ENCODE results near the gene PLAAT5.

Gene PLAAT5

DNA sequence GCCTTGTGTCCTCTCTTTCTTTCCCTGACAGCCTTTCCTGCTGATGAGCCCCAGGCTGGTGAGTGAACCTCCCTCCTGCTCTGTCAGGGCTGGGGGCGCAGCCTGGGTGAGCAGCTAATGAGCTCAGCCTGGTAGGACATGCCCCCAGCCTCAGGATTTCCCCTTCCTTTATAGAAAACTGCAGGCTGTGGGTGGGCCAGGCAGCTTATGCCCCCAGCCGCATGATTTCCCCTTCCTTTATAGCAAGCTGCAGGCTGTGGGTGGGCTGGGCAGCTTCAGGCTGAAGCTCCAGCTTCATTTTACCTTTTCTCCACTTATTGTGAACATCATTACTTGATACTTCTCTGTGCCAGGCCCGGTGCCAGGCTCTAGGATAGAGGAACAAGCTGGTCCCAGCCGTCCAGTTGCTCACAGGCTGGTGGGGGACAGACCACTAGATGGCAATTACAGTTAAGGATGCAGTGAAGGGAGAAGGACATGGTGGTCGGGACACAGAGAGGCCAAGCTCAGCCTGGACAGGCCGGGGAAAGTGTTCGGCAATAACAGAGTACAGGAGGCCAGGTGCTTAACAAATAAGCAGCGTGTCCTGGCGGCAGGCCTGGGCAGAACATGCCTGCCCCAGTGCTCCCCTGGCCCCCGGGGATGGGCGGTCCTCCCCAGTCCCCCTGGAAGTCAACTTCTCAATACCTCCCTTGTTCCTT, 20.2 kb upstream of the PLAAT5 start:
- no peak for DNase-seq

DNA sequence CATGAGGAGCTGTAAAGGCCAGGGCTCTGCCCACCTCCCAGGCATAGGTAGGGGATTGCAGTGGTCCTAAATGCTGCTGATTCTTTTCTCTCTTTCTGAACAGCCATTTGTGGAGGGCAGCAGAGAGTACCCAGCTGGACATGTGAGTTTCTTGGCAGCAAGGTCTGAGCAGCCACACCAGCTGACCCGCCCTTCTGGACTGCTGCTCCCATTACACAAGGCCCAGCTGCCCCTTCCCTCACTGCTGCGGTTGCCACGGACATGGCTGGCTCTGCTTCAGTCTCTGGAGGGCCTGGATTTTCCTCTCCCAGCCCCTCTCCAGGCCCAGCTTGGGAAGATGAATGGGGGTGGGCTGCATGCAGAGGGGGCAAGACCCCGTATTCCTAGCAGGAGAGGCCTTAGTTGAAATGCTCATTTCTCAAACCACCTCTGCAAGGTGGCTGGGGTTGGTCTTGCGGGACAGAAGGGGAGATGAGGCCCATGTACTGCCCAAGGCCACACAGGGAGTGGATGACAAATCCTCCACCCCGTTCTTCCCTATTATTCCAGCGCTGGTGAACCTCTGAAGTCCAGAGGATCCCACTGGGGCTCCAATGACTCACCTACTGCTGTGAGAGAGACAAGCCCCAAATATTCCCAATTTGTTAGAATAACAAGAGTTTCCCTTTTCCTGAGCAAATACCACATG, 19.5 kb upstream of the PLAAT5 start:
- DNase-seq: no peak

DNA sequence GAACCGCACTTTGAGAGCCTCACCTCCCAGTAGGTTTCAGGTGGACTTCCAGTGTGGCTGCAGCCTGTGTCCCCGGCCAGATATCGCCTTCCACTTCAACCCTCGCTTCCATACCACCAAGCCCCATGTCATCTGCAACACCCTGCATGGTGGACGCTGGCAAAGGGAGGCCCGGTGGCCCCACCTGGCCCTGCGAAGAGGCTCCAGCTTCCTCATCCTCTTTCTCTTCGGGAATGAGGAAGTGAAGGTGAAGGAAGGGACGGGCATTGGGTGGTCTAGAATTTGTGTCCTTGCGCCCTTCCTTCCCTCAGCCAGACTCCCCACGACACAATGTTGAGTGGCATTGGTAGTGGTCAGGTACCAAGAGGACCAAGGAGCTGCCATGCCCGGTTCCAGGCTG, 17.8 kb upstream of the PLAAT5 start:
- DNase-seq: no peak

DNA sequence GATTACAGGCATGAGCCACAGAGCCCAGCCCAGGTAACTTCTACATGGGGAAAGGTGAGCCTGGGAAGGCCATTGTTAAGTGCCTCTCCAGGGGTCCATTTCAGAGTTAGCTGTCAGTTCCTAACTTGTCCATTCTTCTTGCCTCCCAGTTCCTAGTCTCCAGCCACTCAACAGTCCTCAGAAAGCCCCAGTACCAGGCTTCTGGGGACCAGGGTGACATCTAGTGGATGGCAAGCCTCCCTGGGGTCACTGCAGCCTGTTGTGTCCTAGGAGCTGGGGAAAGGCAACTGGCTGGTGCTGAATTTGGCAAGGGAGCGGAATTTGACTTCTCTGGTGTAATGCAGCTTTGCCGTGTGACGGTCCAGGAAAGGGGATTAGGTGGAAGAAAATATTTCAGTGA, 17.0 kb upstream of the PLAAT5 start:
- peak; percentile 71 for DNase-seq

DNA sequence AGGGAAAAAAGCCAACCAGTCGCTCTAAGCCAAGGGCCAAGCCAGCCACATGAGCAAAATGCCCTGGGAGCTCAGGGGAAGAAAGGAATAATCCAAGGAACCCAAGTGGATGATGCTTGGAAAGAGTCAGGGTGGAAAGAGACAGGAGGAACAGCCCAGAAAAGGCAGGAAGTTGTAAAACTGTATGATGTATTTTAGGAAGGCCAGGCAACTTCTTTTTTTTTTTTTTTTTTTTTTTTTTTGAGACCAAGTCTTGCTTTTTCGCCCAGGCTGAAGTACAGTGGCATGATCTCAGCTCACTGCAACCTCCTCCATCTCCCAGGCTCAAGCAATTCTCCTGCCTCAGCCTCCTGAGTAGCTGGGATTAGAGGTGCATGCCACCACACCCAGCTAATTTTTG, 16.5 kb upstream of the PLAAT5 start:
- DNase-seq: no peak

DNA sequence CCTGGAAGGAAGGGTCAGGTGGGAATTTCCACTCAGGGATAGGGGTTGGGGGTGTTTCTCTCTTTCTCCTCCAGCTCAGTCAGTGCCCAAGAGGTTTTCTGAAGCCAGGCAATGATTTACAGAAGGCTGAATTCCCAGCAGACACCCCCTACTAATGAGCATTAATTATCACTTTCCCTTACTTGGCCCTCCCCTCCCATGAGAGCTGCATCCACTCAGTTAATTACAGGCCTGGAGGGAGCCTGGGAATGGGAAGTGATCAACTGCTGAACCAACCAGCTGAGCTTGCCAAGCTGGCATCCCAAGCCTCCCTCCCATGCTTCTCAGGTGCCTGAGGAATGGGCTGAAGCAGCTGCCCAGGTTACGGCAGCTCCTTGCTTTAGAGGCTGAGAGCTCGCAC, 15.9 kb upstream of the PLAAT5 start:
- no peak for DNase-seq

DNA sequence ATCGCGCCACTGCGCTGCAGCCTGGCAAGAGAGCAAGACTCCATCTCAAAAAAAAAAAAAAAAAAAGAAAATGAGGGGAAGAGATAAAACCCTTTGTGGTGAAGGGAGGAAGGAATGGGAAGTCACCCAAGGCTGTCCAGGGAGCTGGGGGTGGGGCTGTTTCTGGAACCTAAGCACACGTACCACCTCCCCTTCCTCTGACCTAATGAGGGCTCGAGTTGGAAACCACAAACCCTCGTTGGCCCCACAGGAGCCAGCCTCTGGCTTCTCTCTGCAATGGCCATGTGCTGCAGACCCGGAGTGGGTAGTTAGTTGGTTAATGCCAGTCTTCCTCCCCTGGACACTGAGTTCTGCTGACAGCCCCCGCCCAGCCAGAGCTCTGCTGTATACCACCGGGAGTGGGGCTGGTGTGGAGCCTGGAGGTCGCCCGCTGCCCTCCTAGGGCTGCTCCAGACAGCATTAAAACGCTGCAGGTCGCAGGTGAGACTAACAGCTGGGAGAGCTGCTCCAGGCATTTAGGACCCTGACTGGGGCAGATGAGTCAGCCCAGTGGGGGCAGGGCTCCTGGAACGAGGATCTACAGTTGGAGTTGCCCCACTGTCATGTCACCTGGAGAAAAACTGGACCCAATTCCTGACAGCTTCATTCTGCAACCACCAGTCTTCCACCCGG, 15.0 kb upstream of the PLAAT5 start, which contains the start of gene LGALS12:
Gene LGALS12 (plus strand): TSS at position 228 of the 672 bp plus-strand sequence. CDS start 375 bp downstream, at position 603.
- DNase-seq: no peak

DNA sequence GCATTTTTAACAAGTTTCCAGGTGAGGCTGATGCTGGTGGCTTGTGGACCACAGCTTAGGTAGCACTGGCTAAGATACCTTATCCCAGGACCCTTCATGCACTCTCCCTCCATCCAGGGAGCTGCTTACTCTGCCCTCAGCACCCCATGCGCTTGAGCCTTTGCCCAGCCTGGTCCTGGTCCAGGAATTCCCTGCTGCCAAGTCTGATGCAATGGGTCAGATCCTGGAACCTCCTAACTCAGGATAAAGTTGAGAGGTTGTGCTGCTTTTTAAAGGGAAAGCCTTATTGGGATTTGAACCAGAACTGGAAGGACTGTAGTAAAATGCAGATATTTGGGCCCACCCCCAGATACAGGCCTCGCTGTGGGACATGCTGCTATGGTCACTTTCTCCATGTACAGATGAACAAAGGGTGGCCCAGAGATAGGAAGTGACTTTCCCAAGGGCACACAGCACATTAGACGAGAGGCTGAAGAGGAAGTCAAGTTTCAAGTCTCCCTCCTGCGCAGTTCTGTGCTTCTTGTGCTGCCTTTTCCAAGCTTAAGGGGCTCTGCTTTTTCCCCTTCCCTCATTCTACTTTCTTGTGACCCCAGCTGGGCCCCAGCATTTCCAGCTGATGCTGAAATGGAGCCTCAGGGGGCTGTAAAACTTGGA, 14.1 kb upstream of the PLAAT5 start:
- DNase-seq: no peak

DNA sequence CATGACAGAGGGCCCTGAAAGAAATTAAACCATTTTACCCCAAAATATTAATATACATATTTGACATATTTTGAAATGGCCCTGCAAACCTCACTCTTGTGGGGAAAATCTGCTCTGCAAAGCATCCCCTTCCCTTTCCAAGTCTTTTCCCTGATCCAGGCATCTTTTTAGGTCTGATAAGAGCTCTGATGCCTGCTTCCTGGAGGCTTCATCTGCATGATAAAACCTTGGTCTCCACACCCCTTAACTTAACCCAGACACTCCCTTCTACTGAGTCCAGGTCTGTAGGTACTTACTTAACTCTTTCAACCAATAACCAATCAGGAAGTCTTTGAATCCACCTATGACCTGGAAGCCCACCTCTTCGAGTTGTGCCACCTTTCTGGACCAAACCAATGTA, 13.1 kb upstream of the PLAAT5 start:
- no peak for DNase-seq

DNA sequence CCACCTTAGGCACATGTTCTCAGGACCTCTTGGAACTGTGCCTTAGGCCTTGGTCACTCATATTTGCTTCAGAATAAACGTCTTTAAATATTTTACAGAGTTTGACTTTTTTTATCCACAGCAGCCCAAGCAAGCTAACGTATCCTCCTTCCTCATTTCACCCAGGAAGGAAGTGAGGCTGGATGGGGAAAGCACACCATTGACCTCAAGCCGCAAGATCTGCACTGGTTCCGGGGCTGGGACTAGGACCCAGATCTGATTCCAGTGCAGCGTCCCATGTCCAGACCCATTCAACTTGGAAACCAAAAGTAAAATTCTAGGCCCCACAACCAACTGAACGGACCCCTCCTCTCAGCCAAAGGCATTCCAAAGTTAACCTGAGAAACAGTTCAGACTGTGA, 12.5 kb upstream of the PLAAT5 start:
- DNase-seq: no peak

DNA sequence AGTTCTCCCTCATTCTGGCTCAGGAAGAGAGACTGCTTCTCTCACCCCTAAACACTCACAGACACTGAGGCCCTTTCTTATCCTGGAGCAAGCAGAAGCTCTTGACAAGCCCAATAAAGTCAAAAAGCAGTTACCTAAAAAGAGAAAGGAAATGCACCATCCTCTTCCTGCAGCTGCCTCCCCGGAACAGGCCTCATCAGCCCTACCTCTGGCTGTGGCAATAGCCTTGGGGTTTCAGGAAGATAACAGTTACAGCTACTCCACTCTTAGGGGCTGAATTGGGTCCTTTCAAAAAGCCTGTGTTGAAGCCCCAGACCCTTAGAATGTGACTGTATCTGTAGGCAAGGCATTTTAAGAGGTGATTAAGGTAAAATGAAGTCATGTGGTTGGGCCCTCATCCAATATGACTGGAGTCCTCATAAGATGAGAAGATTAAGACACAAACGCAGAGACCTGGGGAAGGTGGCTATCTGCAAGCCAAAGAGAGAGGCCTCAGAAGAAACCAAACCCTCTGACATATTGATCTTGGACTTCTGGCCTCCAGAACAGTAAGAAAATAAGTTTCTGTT, 11.4 kb upstream of the PLAAT5 start:
- DNase-seq: no peak

DNA sequence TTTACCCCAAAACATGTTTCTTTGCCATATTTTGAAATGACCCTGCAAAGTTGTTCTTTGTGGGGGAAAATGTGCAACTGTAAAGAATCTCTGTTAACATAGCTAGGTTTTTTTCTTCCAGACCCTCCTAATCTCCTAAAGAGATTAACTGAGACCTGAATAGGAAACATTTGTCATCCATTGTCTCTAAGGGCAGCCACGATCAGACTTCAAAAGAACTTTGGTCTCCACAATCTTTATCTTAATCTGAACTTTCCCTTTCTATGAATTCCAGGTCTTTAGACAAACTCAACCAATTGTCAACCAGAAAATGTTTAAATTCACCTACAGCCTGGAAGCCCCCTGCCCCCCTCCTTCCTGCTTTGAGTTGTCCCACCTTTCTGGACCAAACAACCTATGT, 10.3 kb upstream of the PLAAT5 start:
- DNase-seq: no peak

DNA sequence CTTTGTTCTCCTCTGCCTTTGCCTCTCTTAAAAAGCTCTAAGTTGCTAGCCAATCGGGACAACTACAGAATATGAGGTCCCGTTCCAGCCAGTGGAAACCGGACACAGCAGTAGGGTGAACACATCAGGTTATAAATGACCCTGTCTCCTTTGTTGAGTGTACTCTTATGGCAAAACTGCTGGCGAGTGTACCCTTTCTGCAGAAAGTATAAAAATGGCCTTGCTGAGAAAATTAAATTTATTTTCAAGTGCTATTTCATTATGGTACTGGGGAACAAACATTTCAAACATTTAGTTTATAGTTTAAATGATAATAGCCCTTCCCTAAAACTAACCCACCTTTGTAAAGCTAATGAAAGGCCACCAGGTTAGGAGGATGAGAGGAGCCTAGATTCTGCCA, 8.9 kb upstream of the PLAAT5 start:
- DNase-seq: no peak

DNA sequence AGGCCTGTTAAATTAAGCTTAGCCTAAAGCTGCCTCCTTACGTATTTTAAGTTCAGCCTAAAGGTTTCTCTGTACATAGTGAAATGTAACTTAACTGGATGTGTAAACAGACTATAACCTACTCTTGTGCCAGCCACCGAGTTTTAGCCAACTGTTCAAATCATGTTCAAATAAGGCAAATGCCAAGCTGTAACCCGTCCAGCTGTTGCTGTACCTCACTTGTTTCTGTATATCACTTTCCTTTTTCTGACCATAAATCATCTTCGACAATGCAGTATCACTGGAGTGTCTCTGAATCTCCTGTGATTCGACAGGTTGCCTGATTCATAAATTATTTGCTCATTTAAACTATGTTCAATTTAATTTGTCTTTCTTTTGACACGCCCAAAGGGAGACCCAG, 4.0 kb upstream of the PLAAT5 start:
- no peak for DNase-seq

DNA sequence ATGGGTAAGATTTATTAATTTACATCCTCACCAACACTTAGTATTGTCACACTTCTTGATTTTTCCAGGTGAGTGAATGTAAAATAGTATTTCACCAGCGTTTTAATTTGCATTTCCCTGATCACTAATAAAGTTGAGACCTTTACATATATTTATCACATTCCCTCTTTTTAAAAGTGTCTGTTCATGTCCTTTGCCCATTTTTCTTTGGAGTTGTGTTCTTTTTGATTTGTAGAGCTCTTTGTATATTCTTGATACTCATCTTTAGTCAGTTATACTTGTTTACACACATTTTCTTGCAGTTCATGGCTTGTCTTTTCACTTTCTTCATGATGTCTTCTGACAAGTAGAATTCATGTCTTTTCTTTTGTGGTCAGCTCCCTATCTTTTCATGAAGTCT, 2.2 kb upstream of the PLAAT5 start:
- no peak for DNase-seq

DNA sequence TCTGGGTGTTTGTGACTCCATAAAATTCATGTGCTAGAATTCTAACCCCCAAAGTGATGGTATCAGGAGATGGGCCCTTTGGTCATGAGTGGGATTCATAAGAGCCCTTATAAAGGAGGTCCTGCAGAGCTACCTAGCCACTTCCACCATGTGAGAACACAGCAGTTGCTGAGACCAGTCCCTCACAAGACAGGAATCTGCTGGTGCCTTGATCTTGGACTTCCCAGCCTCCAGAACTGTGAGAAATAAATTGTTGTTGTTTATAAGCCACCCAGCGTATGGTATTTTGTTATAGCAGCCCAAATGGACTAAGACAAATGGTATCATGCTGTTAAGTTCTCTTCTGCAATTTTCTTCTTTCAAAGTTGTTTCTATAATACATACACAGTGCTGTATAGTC, 1.5 kb upstream of the PLAAT5 start:
- DNase-seq: no peak

DNA sequence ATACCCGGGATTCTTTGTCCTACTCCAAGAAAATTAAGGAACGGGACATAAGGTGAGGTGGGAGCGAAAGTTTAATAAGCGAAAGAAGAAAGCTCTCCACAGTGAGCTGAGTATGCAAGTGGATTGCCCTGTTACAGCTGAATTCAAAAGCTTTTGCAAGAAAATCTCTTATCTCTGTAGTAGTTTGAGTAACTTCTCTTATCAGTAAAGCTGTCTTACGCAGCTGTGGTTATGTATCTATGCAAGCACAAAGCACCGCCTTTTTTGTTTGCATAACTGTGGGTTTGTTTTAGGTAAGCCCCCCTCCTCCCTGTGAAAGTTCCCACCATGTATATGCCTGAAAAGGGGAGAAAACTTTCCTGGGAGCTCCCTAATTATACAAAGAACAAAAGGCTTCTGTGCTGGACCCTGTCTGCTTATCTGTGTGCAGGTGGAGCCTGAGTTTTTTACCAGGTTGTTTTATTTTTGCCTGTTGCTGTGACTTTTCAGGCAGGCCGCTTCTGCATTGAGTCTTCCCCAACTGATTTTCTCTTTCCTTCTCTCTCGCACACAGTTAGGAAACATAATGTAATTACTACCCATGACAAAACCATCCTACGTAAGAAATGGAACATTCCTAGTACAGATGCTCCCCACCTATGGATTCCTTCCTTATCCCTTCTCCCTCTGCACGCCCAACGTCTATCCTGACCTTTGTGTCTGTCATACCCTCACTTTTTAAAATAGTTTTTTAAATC, 837 bp upstream of the PLAAT5 start:
- no peak for DNase-seq

DNA sequence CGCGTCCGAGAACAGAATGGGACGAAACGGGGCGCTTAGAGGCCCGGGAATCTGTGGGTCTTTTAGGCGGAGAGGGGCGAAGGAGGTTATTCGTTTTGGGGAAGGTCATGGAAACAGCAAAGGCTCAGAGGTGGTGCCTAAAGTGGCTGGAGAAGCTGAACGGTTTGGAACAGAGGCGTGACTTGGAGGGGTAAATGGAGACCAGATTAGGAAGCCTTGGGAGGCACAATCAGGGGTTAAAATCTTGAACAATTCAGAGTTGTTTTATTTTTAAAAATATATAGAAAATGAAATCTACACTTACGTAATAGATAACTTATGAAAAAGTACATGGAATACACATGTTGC, 247 bp upstream of the PLAAT5 start:
- DNase-seq: no peak

DNA sequence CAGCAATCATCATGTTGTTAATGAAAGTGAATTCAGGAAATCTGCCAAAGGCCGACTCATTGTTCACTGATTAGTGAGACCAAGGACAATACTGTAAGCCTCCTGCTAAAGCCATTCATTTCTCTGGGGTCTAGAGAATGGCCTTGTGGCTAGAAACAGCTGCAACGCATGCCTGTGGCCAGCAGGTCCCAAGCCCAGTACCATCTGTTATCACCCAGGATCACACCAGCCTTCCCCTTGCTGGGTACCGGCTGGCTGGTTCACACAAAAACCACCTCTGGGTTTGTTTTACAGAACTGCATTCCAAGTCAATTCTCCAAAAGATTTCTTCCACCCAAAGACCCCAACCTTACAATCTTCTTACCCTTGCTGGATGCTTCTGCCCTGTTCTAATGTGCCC, 1.1 kb downstream of the PLAAT5 start:
- DNase-seq: peak; percentile 32

DNA sequence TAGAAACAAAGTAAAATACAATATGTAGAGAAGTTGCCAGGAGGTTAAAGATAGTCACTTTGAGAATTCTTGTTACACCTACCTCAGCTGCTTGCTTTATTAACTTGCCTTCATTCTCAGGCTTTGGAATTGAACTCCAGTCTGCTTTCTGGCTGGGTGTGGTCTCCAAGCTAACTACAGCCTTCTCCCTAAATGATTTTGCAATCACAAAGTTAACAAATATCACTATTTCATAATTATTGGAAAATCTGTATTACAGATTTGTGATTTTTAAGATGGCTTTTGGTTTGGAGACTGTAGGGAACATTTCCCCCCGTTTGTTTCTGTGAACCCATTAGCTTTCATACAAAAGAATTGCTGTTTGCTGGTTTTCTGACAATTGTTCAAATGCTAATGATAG, 2.2 kb downstream of the PLAAT5 start:
- no peak for DNase-seq

DNA sequence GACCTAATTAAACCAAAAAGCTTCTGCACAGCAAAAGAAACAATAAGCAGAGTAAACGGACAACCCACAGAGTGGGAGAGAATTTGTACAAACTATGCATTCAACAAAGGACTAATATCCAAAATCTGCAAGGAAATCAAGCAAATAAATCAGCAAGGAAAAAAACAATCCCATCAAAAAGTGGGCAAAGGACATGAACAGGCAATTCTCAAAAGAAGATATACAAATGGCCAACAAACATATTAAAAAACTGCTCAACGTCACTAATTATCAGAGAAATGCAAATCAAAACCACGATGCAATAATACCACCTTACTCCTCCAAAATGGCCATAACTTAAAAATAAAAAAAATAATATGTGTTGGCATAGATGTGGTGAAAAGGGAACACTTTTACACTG, 5.2 kb downstream of the PLAAT5 start:
- DNase-seq: no peak

DNA sequence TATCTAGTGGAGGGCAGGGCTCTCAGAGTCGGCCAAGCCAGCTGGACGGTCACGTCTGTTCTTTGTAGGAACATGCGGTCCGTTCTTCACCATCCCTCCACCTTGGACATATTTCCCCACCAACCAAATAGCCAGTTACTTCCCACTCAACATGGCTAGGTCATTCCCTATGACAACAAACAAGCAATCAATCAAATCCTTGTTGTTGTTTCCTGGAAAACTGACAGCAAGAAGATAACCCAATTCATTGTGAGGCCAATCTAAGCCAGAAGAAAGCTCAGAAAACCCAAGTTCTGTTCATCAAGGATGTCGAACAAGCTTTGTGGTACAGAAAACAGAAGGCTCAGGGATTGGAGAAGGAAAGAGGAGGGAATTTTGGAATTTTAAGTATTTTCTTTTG, 10.9 kb downstream of the PLAAT5 start:
- DNase-seq: no peak

DNA sequence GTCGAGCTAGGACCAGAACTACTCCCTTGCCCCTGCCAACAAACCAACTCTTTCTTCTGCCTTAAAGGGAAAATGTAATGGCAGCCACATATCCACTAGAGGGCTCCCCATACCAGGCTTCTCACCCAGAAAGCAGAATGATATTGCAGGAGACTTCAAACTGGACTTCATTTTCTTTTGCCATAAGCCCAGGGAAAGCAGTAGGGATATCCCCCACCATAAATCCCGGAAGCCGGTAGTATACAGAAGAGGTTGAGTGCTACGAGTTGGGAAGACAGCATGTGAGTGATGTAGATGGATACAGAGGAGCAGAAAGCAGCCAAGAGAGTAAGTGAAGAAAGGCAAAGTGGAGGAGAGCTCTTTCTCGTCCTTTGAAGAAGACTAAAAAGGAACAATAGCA, 12.1 kb downstream of the PLAAT5 start:
- peak; percentile 68 for DNase-seq
